ENCODE measurements around the gene UACA.

Gene UACA

GRCh38 chr15:70710714-70711113, 52.6 kb downstream of the UACA start:
- DNase-seq: no peak

GRCh38 chr15:70708839-70709238, 54.5 kb downstream of the UACA start:
- DNase-seq: no peak

GRCh38 chr15:70707686-70708300, 55.6 kb downstream of the UACA start:
- no peak for DNase-seq

- DNase-seq: no peak
These were observed 58.6 kb downstream of the UACA start for GRCh38 chr15:70704731-70705130.

- no peak for DNase-seq
These were observed 59.2 kb downstream of the UACA start for GRCh38 chr15:70704166-70704565.

- DNase-seq: no peak
These were observed 60.1 kb downstream of the UACA start for GRCh38 chr15:70703096-70703878.

GRCh38 chr15:70702584-70702983, 60.8 kb downstream of the UACA start:
- no peak for DNase-seq

GRCh38 chr15:70701891-70702568, 61.3 kb downstream of the UACA start:
- no peak for DNase-seq

GRCh38 chr15:70701171-70701570, 62.2 kb downstream of the UACA start:
- DNase-seq: no peak

- DNase-seq: no peak
These were observed 63.5 kb downstream of the UACA start for GRCh38 chr15:70699890-70700289.

GRCh38 chr15:70698836-70699390, 64.4 kb downstream of the UACA start:
- no peak for DNase-seq

- no peak for DNase-seq
These were observed 64.9 kb downstream of the UACA start for GRCh38 chr15:70698426-70698825.

- no peak for DNase-seq
These were observed 72.7 kb downstream of the UACA start for GRCh38 chr15:70690491-70691276.

GRCh38 chr15:70690021-70690420, 73.3 kb downstream of the UACA start:
- no peak for DNase-seq

- DNase-seq: no peak
These were observed 75.9 kb downstream of the UACA start for GRCh38 chr15:70687482-70687881.

- DNase-seq: no peak
These were observed 82.5 kb downstream of the UACA start for GRCh38 chr15:70680817-70681216.

GRCh38 chr15:70679919-70680231, 83.5 kb downstream of the UACA start:
- DNase-seq: no peak

GRCh38 chr15:70672081-70672480, 91.3 kb downstream of the UACA start:
- no peak for DNase-seq

- no peak for DNase-seq
These were observed 92.7 kb downstream of the UACA start for GRCh38 chr15:70670680-70671079.

GRCh38 chr15:70669966-70670658, 93.2 kb downstream of the UACA start:
- DNase-seq: no peak

GRCh38 chr15:70669006-70669602, 94.3 kb downstream of the UACA start:
- DNase-seq: no peak

Data from anterior cingulate cortex (tissue), 58 donors.